Neuronal stem cell (in vitro differentiated cells): ENCODE results near the gene CENPM.
A peak's percentile ranks its signal among the peaks of the same experiment; 100 is the strongest.

ENCODE experiments used
- DNase-seq: peaks from one replicate; pipeline ENCODE4 v3.0.0-alpha.2; 2013; ENCODE audit warnings: low spot score
- H2AFZ ChIP-seq: one replicate; pipeline ENCODE4 v1.6.1; 2013; ENCODE audit warnings: mild to moderate bottlenecking, low read length, inconsistent platforms
- H2AK5ac ChIP-seq: 2 replicates; pipeline ENCODE4 v1.6.1; 2013; ENCODE audit warnings: low read depth, mild to moderate bottlenecking, inconsistent platforms, low read length, moderate library complexity, mixed read lengths
- H2BK120ac ChIP-seq: 2 replicates; pipeline ENCODE4 v1.6.1; 2013; ENCODE audit warnings: low read depth, mild to moderate bottlenecking, inconsistent platforms, low read length, moderate library complexity, mixed read lengths
- H2BK12ac ChIP-seq: one replicate; pipeline ENCODE4 v1.6.1; 2013; ENCODE audit warnings: low read length, inconsistent platforms
- H2BK15ac ChIP-seq: 2 replicates; pipeline ENCODE4 v1.6.1; 2013; ENCODE audit warnings: mild to moderate bottlenecking, low read length, inconsistent platforms, mixed read lengths
- H2BK5ac ChIP-seq: one replicate; pipeline ENCODE4 v1.6.1; 2013; ENCODE audit warnings: inconsistent platforms, mild to moderate bottlenecking, low read length, moderate library complexity
- H3K14ac ChIP-seq: one replicate; pipeline ENCODE4 v1.6.1; 2013; ENCODE audit warnings: low read length, inconsistent platforms
- H3K18ac ChIP-seq: 2 replicates; pipeline ENCODE4 v1.6.1; 2013; ENCODE audit warnings: low read length, inconsistent platforms
- H3K23ac ChIP-seq: 2 replicates; pipeline ENCODE4 v1.6.1; 2013; ENCODE audit warnings: low read depth, mild to moderate bottlenecking, mixed read lengths, low read length, inconsistent platforms; ENCODE audit not compliant: poor library complexity
- H3K27ac ChIP-seq: replicated peaks from 3 replicates; pipeline ENCODE4 v1.5.1; 2013; ENCODE audit warnings: low read length, inconsistent platforms
- H3K27me3 ChIP-seq, 3 experiments: 2 replicates each; pipeline ENCODE4 v1.6.1; 2013; ENCODE audit warnings: low read length in 3 of 3, mild to moderate bottlenecking in 2 of 3, inconsistent platforms in 1 of 3, low read depth in 1 of 3, mixed read lengths in 1 of 3, moderate library complexity in 1 of 3; ENCODE audit not compliant: control insufficient read depth in 3 of 3, insufficient read depth in 3 of 3
- H3K36me3 ChIP-seq, 2 donors: replicated peaks in 1 of 2; 2 replicates each; pipeline ENCODE4 v1.6.1; 2013; ENCODE audit warnings: low read length in 2 of 2; ENCODE audit not compliant: control insufficient read depth in 2 of 2, insufficient read depth in 2 of 2
- H3K4ac ChIP-seq: 2 replicates; pipeline ENCODE4 v1.6.1; 2013; ENCODE audit warnings: inconsistent platforms, mild to moderate bottlenecking, low read length, moderate library complexity
- H3K4me1 ChIP-seq, 2 donors: 1 replicate in 1 of 2; 2 replicates in 1 of 2; pipeline ENCODE4 v1.6.1; 2013; ENCODE audit warnings: low read length in 2 of 2, low read depth in 1 of 2; ENCODE audit not compliant: control insufficient read depth in 2 of 2, insufficient read depth in 1 of 2
- H3K4me2 ChIP-seq: one replicate; pipeline ENCODE4 v1.6.1; 2013; ENCODE audit warnings: mild to moderate bottlenecking, low read length, inconsistent platforms; ENCODE audit not compliant: insufficient read depth, poor library complexity, severe bottlenecking
- H3K4me3 ChIP-seq, 2 donors: 2 replicates each; pipeline ENCODE4 v1.5.1; 2013; ENCODE audit warnings: low read length in 2 of 2, mild to moderate bottlenecking in 2 of 2, inconsistent platforms in 1 of 2, moderate library complexity in 1 of 2
- H3K79me1 ChIP-seq: one replicate; pipeline ENCODE4 v1.6.1; 2013; ENCODE audit warnings: low read depth, mild to moderate bottlenecking, inconsistent platforms, low read length, moderate library complexity
- H3K9ac ChIP-seq: one replicate; pipeline ENCODE4 v1.6.1; 2013; ENCODE audit warnings: mild to moderate bottlenecking, low read depth, low read length, inconsistent platforms; ENCODE audit not compliant: poor library complexity
- H3K9me3 ChIP-seq, 2 donors: replicated peaks in 1 of 2; 2 replicates each; pipeline versions ENCODE3 to v1.6.1; 2013; ENCODE audit warnings: low read length in 2 of 2, mild to moderate bottlenecking in 2 of 2, inconsistent platforms in 1 of 2, low read depth in 1 of 2, mixed read lengths in 1 of 2, moderate library complexity in 1 of 2; ENCODE audit not compliant: control insufficient read depth in 2 of 2, insufficient read depth in 1 of 2
- H4K8ac ChIP-seq: one replicate; pipeline ENCODE4 v1.6.1; 2013; ENCODE audit warnings: low read depth, mild to moderate bottlenecking, inconsistent platforms, low read length, moderate library complexity
- H4K91ac ChIP-seq: one replicate; pipeline ENCODE4 v1.6.1; 2013; ENCODE audit warnings: low read length, low read depth, mild to moderate bottlenecking, inconsistent platforms; ENCODE audit not compliant: poor library complexity
- WGBS, 2 donors: extraction: QIAGEN DNeasy Blood & Tissue Kit; methylation state at CpG; one replicate each; pipeline ENCODE4 v1.1.7; 2013; ENCODE audit warnings: missing lambda C conversion rate in 2 of 2, mixed read lengths in 1 of 2; ENCODE audit not compliant: insufficient read length in 2 of 2, insufficient replicate concordance in 1 of 2; ENCODE audit errors: extremely low coverage in 2 of 2; 5-methylcytosine and 5-hydroxymethylcytosine counted together

The CENPM gene

GRCh38 chr22:41900652-41901312 lies 46.2 kb downstream of the CENPM start:
- no CpG with 5 or more reads among the region's 8 CpGs for WGBS, 2 donors
- peaks cover 81 to 98% of the 10 kb centered on the region in 2 donors for H3K36me3 ChIP-seq
- DNase-seq = no peak

GRCh38 chr22:41899992-41900651 lies 46.8 kb downstream of the CENPM start:
- Histone ChIP-seq H4K91ac (no peak overlapping the region), H3K9ac (no peak overlapping the region), H3K4me3 (peak overlapping the region in 1 of 2 donors; percentile 65), H3K36me3 (peaks cover 81 to 97% of the 10 kb centered on the region in 2 donors), H3K4me2 (no peak overlapping the region), H3K18ac (peak overlapping the region; percentile 53), H3K23ac (peak overlapping the region; percentile 39), H3K9me3 (peaks cover 0 to 1% of the 10 kb centered on the region in 2 donors), H4K8ac (no peak overlapping the region), H2BK120ac (no peak overlapping the region), H2AK5ac (no peak overlapping the region), H2BK5ac (no peak overlapping the region), H3K27me3 (no peaks in the 10 kb centered on the region), H3K4me1 (no peaks in the 10 kb centered on the region), H2BK15ac (no peak overlapping the region), H2BK12ac (no peak overlapping the region), H2AFZ (no peak overlapping the region), H3K79me1 (peaks cover 5% of the 10 kb centered on the region), H3K14ac (no peak overlapping the region), H3K27ac (no peak overlapping the region), H3K4ac (no peak overlapping the region)
- no peak for DNase-seq
- no CpG with 5 or more reads among the region's 13 CpGs for WGBS, 2 donors

More at GRCh38 chr22:41900652-41901312, 46.2 kb downstream of the CENPM start:
- H2AK5ac ChIP-seq = no peak overlapping the region
- H3K14ac ChIP-seq = no peak overlapping the region
- H3K4me3 ChIP-seq = peak overlapping the region in 1 of 2 donors; percentile 23
- H3K27ac ChIP-seq = no peak overlapping the region
- no peaks in the 10 kb centered on the region for H3K27me3 ChIP-seq
- H2BK12ac ChIP-seq = no peak overlapping the region
- no peak overlapping the region for H3K4ac ChIP-seq
- H3K18ac ChIP-seq = no peak overlapping the region
- H2BK120ac ChIP-seq = no peak overlapping the region
- H3K23ac ChIP-seq = no peak overlapping the region
- no peak overlapping the region for H2BK15ac ChIP-seq
- H2BK5ac ChIP-seq = no peak overlapping the region
- H3K4me1 ChIP-seq = no peaks in the 10 kb centered on the region
- no peak overlapping the region for H2AFZ ChIP-seq
- no peak overlapping the region for H3K9ac ChIP-seq
- no peak overlapping the region for H3K4me2 ChIP-seq
- peaks cover 5% of the 10 kb centered on the region for H3K79me1 ChIP-seq
- H4K8ac ChIP-seq = peak overlapping the region; percentile 57
- no peak overlapping the region for H4K91ac ChIP-seq
- peaks cover 0 to 1% of the 10 kb centered on the region in 2 donors for H3K9me3 ChIP-seq

- peaks cover 5% of the 10 kb centered on the region for H3K79me1 ChIP-seq
- H3K4me2 ChIP-seq = no peak overlapping the region
- no peak overlapping the region for H3K18ac ChIP-seq
- no peak overlapping the region for H2BK15ac ChIP-seq
- DNase-seq = no peak
- WGBS, 2 donors = no CpG with 5 or more reads among the region's 5 CpGs
- no peak overlapping the region for H2BK120ac ChIP-seq
- H3K4me1 ChIP-seq = no peaks in the 10 kb centered on the region
- no peak overlapping the region for H3K4ac ChIP-seq
- H3K14ac ChIP-seq = no peak overlapping the region
- no peak overlapping the region for H3K4me3 ChIP-seq
- peaks cover 78 to 97% of the 10 kb centered on the region in 2 donors for H3K36me3 ChIP-seq
- H3K27me3 ChIP-seq = no peaks in the 10 kb centered on the region
- no peak overlapping the region for H2BK12ac ChIP-seq
- H2AFZ ChIP-seq = no peak overlapping the region
- no peak overlapping the region for H2BK5ac ChIP-seq
- no peak overlapping the region for H2AK5ac ChIP-seq
- no peak overlapping the region for H3K27ac ChIP-seq
- H3K9me3 ChIP-seq = peaks cover 0 to 1% of the 10 kb centered on the region in 2 donors
- no peak overlapping the region for H4K8ac ChIP-seq
- no peak overlapping the region for H3K9ac ChIP-seq
- H4K91ac ChIP-seq = no peak overlapping the region
- no peak overlapping the region for H3K23ac ChIP-seq
Measured at GRCh38 chr22:41899110-41899509, 47.8 kb downstream of the CENPM start.

GRCh38 chr22:41898645-41899044 lies 48.3 kb downstream of the CENPM start:
- Histone ChIP-seq H3K9ac (no peak overlapping the region), H3K36me3 (peaks cover 77 to 97% of the 10 kb centered on the region in 2 donors), H3K9me3 (peaks cover 0 to 1% of the 10 kb centered on the region in 2 donors), H2AFZ (no peak overlapping the region), H3K27me3 (no peaks in the 10 kb centered on the region), H2BK120ac (no peak overlapping the region), H3K4me3 (peak overlapping the region in 1 of 2 donors; percentile 56), H2BK12ac (no peak overlapping the region), H4K91ac (no peak overlapping the region), H3K23ac (no peak overlapping the region), H3K27ac (no peak overlapping the region), H2BK15ac (no peak overlapping the region), H3K18ac (no peak overlapping the region), H2AK5ac (no peak overlapping the region), H3K4me2 (no peak overlapping the region), H3K79me1 (peaks cover 5% of the 10 kb centered on the region), H3K4me1 (no peaks in the 10 kb centered on the region), H3K4ac (no peak overlapping the region), H4K8ac (no peak overlapping the region), H2BK5ac (no peak overlapping the region), H3K14ac (no peak overlapping the region)
- no CpG with 5 or more reads among the region's 11 CpGs for whole genome bisulfite sequencing, 2 donors
- DNase-seq = no peak
